Endothelial cell of umbilical vein (primary cell): ENCODE measurements around the gene NOTCH3. TPM values are rescaled to one million over a fixed set of nuclear protein-coding genes. Genes with fewer than 3 reads are reported as not detected.

Source experiments
- BruUV-seq: library from RNA; stranded (reverse); fragments of 400-500 nt; replicated peaks from 2 replicates; lab custom pipeline; 2021; lab: Mats Ljungman, UMichigan
- CTCF ChIA-PET: fragments of 300-600, 350-600 bp; sonication (Branson Sonifier 250); formaldehyde crosslinking; loops from one replicate; lab custom pipeline; 2021; ENCODE audit warnings: antibody characterized with exemption, inconsistent platforms; lab: Charles Lee
- POLR2A ChIA-PET: fragments of 300-600, 350-600 bp; sonication (Branson Sonifier 250); formaldehyde crosslinking; loops from one replicate; lab custom pipeline; 2021; ENCODE audit warnings: antibody characterized with exemption, inconsistent platforms; lab: Charles Lee
- DNase-seq: peaks from one replicate; pipeline ENCODE4 v3.0.0-alpha.2; 2011; ENCODE audit warnings: low read depth, low spot score
- FAIRE-seq: peaks from 2 replicates; lab custom pipeline; 2011; peaks lifted over from hg19 to GRCh38; lab: Jason Lieb, UNC
- H2AFZ ChIP-seq: 2 replicates; pipeline ENCODE4 v1.6.0; 2012; ENCODE audit warnings: low read depth, low read length, control low read depth, inconsistent platforms
- H3K27ac ChIP-seq: 2 replicates; pipeline ENCODE4 v1.5.1; 2011; ENCODE audit warnings: low read depth, mild to moderate bottlenecking, control low read depth, low read length, moderate library complexity; ENCODE audit not compliant: insufficient read depth
- H3K27me3 ChIP-seq, 2 experiments: 2 replicates each; pipeline versions ENCODE4 v1.6.0 to v1.6.1; 2011; ENCODE audit warnings: low read length in 2 of 2, mixed read lengths in 1 of 2; ENCODE audit not compliant: control insufficient read depth in 2 of 2, insufficient read depth in 2 of 2
- H3K36me3 ChIP-seq, 2 experiments: 2 replicates in 1 of 2; 3 replicates in 1 of 2; pipeline ENCODE4 v1.5.1; 2011; ENCODE audit warnings: low read length in 2 of 2, mild to moderate bottlenecking in 1 of 2, moderate library complexity in 1 of 2; ENCODE audit not compliant: control insufficient read depth in 2 of 2, insufficient read depth in 2 of 2; ENCODE audit errors: extremely low read depth in 1 of 2
- H3K4me1 ChIP-seq: 3 replicates; pipeline ENCODE4 v1.5.1; 2011; ENCODE audit warnings: mild to moderate bottlenecking, low read length; ENCODE audit not compliant: control insufficient read depth, insufficient read depth; ENCODE audit errors: extremely low read depth
- H3K4me2 ChIP-seq: 2 replicates; pipeline ENCODE4 v1.6.1; 2011; ENCODE audit warnings: low read length, control low read depth, mixed read lengths; ENCODE audit not compliant: insufficient read depth
- H3K4me3 ChIP-seq, 3 experiments: fragments of 200-600 bp in 1 of 3; sonication (generic), shearing (Covaris generic) in 1 of 3; replicated peaks in 1 of 3; 2 replicates each; pipeline ENCODE4 v1.5.1; 2011 to 2016; ENCODE audit warnings: control low read depth in 3 of 3, low read length in 3 of 3, mild to moderate bottlenecking in 2 of 3, inconsistent platforms in 1 of 3, low read depth in 1 of 3, moderate library complexity in 1 of 3; ENCODE audit not compliant: insufficient read depth in 1 of 3
- H3K79me2 ChIP-seq: 2 replicates; pipeline ENCODE4 v1.6.0; 2012; ENCODE audit warnings: low read length, inconsistent platforms; ENCODE audit not compliant: control insufficient read depth, insufficient read depth
- H3K9ac ChIP-seq: replicated peaks from 2 replicates; pipeline ENCODE3; 2011; ENCODE audit warnings: low read length, control low read depth; ENCODE audit not compliant: insufficient read depth; ENCODE audit errors: extremely low read depth
- H3K9me1 ChIP-seq: replicated peaks from 3 replicates; pipeline ENCODE4 v1.6.0; 2011; ENCODE audit warnings: mild to moderate bottlenecking, low read length; ENCODE audit not compliant: control insufficient read depth, insufficient read depth; ENCODE audit errors: extremely low read depth
- H3K9me3 ChIP-seq: replicated peaks from 2 replicates; pipeline ENCODE4 v1.5.1; 2012; ENCODE audit warnings: low read length, inconsistent platforms; ENCODE audit not compliant: control insufficient read depth, insufficient read depth
- H4K20me1 ChIP-seq: replicated peaks from 2 replicates; pipeline ENCODE3; 2011; ENCODE audit warnings: mild to moderate bottlenecking, low read length; ENCODE audit not compliant: control insufficient read depth, insufficient read depth; ENCODE audit errors: extremely low read depth
- EZH2 ChIP-seq: IDR thresholded peaks from 2 replicates; pipeline ENCODE4 v1.6.1; 2012; ENCODE audit warnings: borderline replicate concordance, low read depth, mild to moderate bottlenecking, moderate library complexity, low read length, inconsistent platforms; ENCODE audit not compliant: severe bottlenecking
- FOS ChIP-seq: IDR thresholded peaks from 2 replicates; pipeline ENCODE4 v1.6.1; 2011; ENCODE audit warnings: mild to moderate bottlenecking, low read length, moderate library complexity, borderline replicate concordance; ENCODE audit not compliant: insufficient read depth
- GATA2 ChIP-seq: IDR thresholded peaks from 2 replicates; pipeline ENCODE4 v1.7.0; 2011; ENCODE audit warnings: low read depth, mild to moderate bottlenecking, moderate library complexity, mixed read lengths, low read length; ENCODE audit not compliant: insufficient read length, insufficient read depth
- JUN ChIP-seq: IDR thresholded peaks from 2 replicates; pipeline ENCODE4 v1.6.1; 2011; ENCODE audit warnings: borderline replicate concordance, low read depth; ENCODE audit not compliant: insufficient read length, insufficient read depth
- MYC ChIP-seq: IDR thresholded peaks from one replicate; pipeline ENCODE4 v1.6.1; 2011; ENCODE audit warnings: mild to moderate bottlenecking, low read depth, low read length
- POLR2A ChIP-seq: IDR thresholded peaks from 2 replicates; pipeline ENCODE4 v1.6.1; 2012; ENCODE audit warnings: low read depth, mild to moderate bottlenecking, control low read depth, low read length
- POLR2AphosphoS5 ChIP-seq: IDR thresholded peaks from 2 replicates; pipeline ENCODE4 v1.6.1; 2012; ENCODE audit warnings: low read depth, mild to moderate bottlenecking, control low read depth, low read length, moderate library complexity; ENCODE audit not compliant: insufficient read depth
- dilution Hi-C: fragments of 300-500 bp; cut with MboI; formaldehyde crosslinking; loops from one replicate; pipeline ENCODE4 v1.15.0; 2019; ENCODE audit warnings: low sequenced_read_pairs; ENCODE audit not compliant: extremely low pct_ligation_motif_present
- intact Hi-C: fragments of 100-400 bp; cut with micrococcal nuclease; formaldehyde crosslinking; loops from one replicate; pipeline ENCODE4 v1.10.0; 2022
- polyA plus RNA-seq, 4 experiments: library from polyadenylated mRNA; depleted of rRNA in 3 of 4; stranded (reverse) in 3 of 4; unstranded in 1 of 4; fragments of >200 nt; gene quantifications; 2 replicates each; pipeline versions ENCODE4 v1.2.1 to v1.2.3, GENCODE V29; 2011 to 2012; ENCODE audit warnings: missing spikeins in 1 of 4
- total RNA-seq: library from RNA; stranded (reverse); gene quantifications from 2 replicates; pipeline ENCODE4 v1.2.3, GENCODE V29; 2021
- TF ChIP-seq, protein P1 (sequence below): IDR thresholded peaks from 2 replicates; pipeline ENCODE4 v1.6.1; 2011; ENCODE audit not compliant: insufficient read depth, insufficient read length
- TF ChIP-seq, protein P2 (sequence below), 2 donors: IDR thresholded peaks; 1 replicate in 1 of 2; 2 replicates in 1 of 2; pipeline ENCODE4 v1.5.1; 2011; ENCODE audit warnings: low read length in 2 of 2, mild to moderate bottlenecking in 2 of 2, moderate library complexity in 2 of 2, control low read depth in 1 of 2, inconsistent platforms in 1 of 2, low read depth in 1 of 2; ENCODE audit not compliant: insufficient read depth in 1 of 2; ENCODE audit errors: extremely low read depth in 1 of 2

NOTCH3 gene
- total and polyA plus RNA-seq, 2 donors (not counting 3 experiments of a cell fraction or from before 2014, with no cell fraction given): 0.63 to 1.5 TPM

DNA sequence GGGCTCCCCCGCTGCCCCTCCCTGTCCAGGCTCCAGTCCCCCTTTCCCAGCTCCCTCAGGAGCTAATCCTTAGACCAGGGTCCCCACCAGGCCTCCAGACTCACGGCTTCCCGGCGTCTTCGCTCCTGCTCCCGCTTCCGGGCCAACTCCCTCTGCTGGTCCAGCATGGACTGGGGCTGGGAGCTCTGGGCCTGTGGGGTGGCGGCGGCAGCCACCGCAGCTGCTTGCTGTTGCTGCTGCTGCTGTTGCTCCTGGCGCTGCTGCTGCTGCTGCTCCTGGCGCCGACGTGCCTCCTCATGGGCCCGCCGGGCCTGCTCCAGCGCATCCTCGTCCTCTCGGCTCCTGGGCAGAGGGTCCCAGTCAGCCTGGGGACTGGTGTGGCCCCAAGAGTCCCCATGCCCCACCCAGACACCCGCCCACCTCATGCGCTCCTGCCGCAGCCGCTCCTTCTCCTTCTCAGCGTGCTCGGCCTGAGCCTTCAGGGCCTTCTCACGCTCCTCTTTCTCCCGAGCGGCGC lies 37.9 kb upstream of the NOTCH3 start:
- CTCF ChIA-PET: interaction anchor here (1.2 kb wide), 1 partner anchor 12 kb away, joined by 3 read pairs; no protein-coding TSS in a partner anchor
- H3K27ac ChIP-seq: no peak overlapping the region
- dilution Hi-C loops (no loop called here), intact Hi-C loops (no loop called here)
- FAIRE-seq (no peak), DNase-seq (no peak)
- H3K4me1 ChIP-seq: no peaks in the 10 kb centered on the region
- H3K4me2 ChIP-seq: no peak overlapping the region
- H3K9me1 ChIP-seq: no peaks in the 10 kb centered on the region
- TF ChIP-seq, protein P1, sequence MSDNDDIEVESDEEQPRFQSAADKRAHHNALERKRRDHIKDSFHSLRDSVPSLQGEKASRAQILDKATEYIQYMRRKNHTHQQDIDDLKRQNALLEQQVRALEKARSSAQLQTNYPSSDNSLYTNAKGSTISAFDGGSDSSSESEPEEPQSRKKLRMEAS: no peak
- TF ChIP-seq POLR2A (no peak), GATA2 (no peak), EZH2 (no peak), JUN (no peak), FOS (no peak), MYC (no peak), POLR2AphosphoS5 (no peak)
- TF ChIP-seq, protein P2, sequence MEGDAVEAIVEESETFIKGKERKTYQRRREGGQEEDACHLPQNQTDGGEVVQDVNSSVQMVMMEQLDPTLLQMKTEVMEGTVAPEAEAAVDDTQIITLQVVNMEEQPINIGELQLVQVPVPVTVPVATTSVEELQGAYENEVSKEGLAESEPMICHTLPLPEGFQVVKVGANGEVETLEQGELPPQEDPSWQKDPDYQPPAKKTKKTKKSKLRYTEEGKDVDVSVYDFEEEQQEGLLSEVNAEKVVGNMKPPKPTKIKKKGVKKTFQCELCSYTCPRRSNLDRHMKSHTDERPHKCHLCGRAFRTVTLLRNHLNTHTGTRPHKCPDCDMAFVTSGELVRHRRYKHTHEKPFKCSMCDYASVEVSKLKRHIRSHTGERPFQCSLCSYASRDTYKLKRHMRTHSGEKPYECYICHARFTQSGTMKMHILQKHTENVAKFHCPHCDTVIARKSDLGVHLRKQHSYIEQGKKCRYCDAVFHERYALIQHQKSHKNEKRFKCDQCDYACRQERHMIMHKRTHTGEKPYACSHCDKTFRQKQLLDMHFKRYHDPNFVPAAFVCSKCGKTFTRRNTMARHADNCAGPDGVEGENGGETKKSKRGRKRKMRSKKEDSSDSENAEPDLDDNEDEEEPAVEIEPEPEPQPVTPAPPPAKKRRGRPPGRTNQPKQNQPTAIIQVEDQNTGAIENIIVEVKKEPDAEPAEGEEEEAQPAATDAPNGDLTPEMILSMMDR (IDR thresholded peaks at IDR 0.05; ENCODE audit: extremely low read depth in 1 of 2, insufficient read depth in 1 of 2, low read depth in 1 of 2, low read length in 2 of 2): no peak
- no peaks in the 10 kb centered on the region for H4K20me1 ChIP-seq
- H3K9me3 ChIP-seq: no peaks in the 10 kb centered on the region
- no peak overlapping the region for H3K9ac ChIP-seq
- peaks cover 12 to 55% of the 10 kb centered on the region in 2 experiments for H3K36me3 ChIP-seq
- no peaks in the 10 kb centered on the region for H3K79me2 ChIP-seq
- no peaks in the 10 kb centered on the region for H3K27me3 ChIP-seq
- BruUV-seq: no TSS peak
- POLR2A ChIA-PET: no interaction called here
- H3K4me3 ChIP-seq: no peak overlapping the region
- H2AFZ ChIP-seq: no peak overlapping the region
